Uterus (tissue), 2 donors: Measurements from ENCODE around the gene RBM38.

Experiments
- POLR2A ChIP-seq, 2 donors: fragments of 450-650 bp; IDR thresholded peaks; one replicate each; pipeline ENCODE4 v1.6.1; 2016; ENCODE audit warnings: antibody characterized with exemption in 2 of 2, mild to moderate bottlenecking in 1 of 2, moderate library complexity in 1 of 2
- TF ChIP-seq, protein P1 (sequence below), 4 experiments: fragments of 200-600 bp in 2 of 4; fragments of 450-650 bp in 2 of 4; sonication (generic) in 2 of 4; IDR thresholded peaks; one replicate each; pipeline ENCODE4 v1.5.1; 2016 to 2019; ENCODE audit warnings: antibody characterized with exemption in 4 of 4, mild to moderate bottlenecking in 2 of 4, moderate library complexity in 1 of 4

DNA sequence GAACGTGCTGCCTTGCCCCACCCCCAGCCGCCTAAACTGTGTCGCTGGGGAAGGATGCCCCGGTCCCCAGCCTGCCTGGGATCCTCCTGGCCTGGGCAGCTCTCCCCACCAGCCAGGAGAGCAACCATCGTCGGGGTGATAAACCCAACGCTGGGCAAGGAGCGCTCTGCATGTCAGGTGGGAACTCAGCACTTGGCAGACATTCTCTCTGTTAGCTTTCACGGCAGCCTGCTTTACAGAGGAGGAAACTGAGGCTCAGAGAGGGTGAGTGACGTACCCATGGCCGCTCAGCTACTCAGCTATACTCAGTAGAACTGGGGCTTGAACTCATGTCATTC, 37.9 kb downstream of the RBM38 start:
- TF ChIP-seq, protein P1, sequence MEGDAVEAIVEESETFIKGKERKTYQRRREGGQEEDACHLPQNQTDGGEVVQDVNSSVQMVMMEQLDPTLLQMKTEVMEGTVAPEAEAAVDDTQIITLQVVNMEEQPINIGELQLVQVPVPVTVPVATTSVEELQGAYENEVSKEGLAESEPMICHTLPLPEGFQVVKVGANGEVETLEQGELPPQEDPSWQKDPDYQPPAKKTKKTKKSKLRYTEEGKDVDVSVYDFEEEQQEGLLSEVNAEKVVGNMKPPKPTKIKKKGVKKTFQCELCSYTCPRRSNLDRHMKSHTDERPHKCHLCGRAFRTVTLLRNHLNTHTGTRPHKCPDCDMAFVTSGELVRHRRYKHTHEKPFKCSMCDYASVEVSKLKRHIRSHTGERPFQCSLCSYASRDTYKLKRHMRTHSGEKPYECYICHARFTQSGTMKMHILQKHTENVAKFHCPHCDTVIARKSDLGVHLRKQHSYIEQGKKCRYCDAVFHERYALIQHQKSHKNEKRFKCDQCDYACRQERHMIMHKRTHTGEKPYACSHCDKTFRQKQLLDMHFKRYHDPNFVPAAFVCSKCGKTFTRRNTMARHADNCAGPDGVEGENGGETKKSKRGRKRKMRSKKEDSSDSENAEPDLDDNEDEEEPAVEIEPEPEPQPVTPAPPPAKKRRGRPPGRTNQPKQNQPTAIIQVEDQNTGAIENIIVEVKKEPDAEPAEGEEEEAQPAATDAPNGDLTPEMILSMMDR (IDR thresholded peaks at IDR 0.05), result no peak
- TF ChIP-seq POLR2A (IDR thresholded peaks at IDR 0.05), result no peak
